ENCODE measurements around the gene SLC39A11. TPM values are rescaled to one million over a fixed set of nuclear protein-coding genes. Genes with fewer than 3 reads are reported as not detected.

Gene SLC39A11
- total and polyA plus RNA-seq, 2 of the 13 experiments (the other 11 are each of a cell fraction or from before 2014, with no cell fraction given): 17.2 to 31.5 TPM

GRCh38 chr17:72631949-72632684, 460.4 kb downstream of the SLC39A11 start (continued):
- TF ChIP-seq ZNF839 (CRISPR knock-in tag; IDR thresholded peaks at IDR 0.05; ENCODE audit: borderline replicate concordance) (no peak; the same call in 1 of the 2 replicates), ZNF800 (CRISPR knock-in tag; IDR thresholded peaks at IDR 0.05) (no peak), NR2F1 (CRISPR knock-in tag; IDR thresholded peaks at IDR 0.05) (peak; percentile 74 to 93), ZNF644 (CRISPR knock-in tag; IDR thresholded peaks at IDR 0.05; ENCODE audit: low read depth) (peak; percentile 94), PHF20 (CRISPR knock-in tag; IDR thresholded peaks at IDR 0.05) (0 out of 2 replicates have a peak, but pooled peaks have one; percentile 20), HOXD1 (CRISPR knock-in tag; IDR thresholded peaks at IDR 0.05) (peak; percentile 95), ZSCAN5A (CRISPR knock-in tag; IDR thresholded peaks at IDR 0.05; ENCODE audit: borderline replicate concordance) (no peak), ZNF773 (CRISPR knock-in tag; IDR thresholded peaks at IDR 0.05; ENCODE audit: borderline replicate concordance) (no peak), ZNF232 (CRISPR knock-in tag; IDR thresholded peaks at IDR 0.05; ENCODE audit: borderline replicate concordance) (no peak), TBX3 (IDR thresholded peaks at IDR 0.05; ENCODE audit: borderline replicate concordance) (peak; percentile 90), ZNF589 (CRISPR knock-in tag; conservative IDR thresholded peaks at IDR 0.05) (no peak), MIER2 (CRISPR knock-in tag; IDR thresholded peaks at IDR 0.05) (peak; percentile 90), RAD21 (CRISPR knock-in tag; IDR thresholded peaks at IDR 0.05) (no peak; the same call in 1 of the 2 replicates), KLF15 (CRISPR knock-in tag; IDR thresholded peaks at IDR 0.05; ENCODE audit: borderline replicate concordance) (no peak), FOXC1 (CRISPR knock-in tag; IDR thresholded peaks at IDR 0.05; ENCODE audit: borderline replicate concordance) (0 out of 2 replicates have a peak, but pooled peaks have one; percentile 54), ZNF766 (CRISPR knock-in tag; IDR thresholded peaks at IDR 0.05; ENCODE audit: borderline replicate concordance) (no peak), GATAD1 (CRISPR knock-in tag; IDR thresholded peaks at IDR 0.05) (peak; percentile 80), ZNF619 (CRISPR knock-in tag; IDR thresholded peaks at IDR 0.05) (no peak), ZBTB3 (CRISPR knock-in tag; IDR thresholded peaks at IDR 0.05; ENCODE audit: borderline replicate concordance, low read depth) (no peak; the same call in 1 of the 2 replicates), NFKB2 (CRISPR knock-in tag; IDR thresholded peaks at IDR 0.05; ENCODE audit: borderline replicate concordance) (peak; percentile 77; the same call in 1 of the 2 replicates), ZXDC (CRISPR knock-in tag; IDR thresholded peaks at IDR 0.05) (peak; percentile 87; the same call in 1 of the 2 replicates), FLYWCH1 (CRISPR knock-in tag; IDR thresholded peaks at IDR 0.05) (no peak), ZNF17 (CRISPR knock-in tag; IDR thresholded peaks at IDR 0.05) (no peak), ELF1 (CRISPR knock-in tag; IDR thresholded peaks at IDR 0.05) (peak; percentile 78), U2AF2 (IDR thresholded peaks at IDR 0.05; ENCODE audit: low read depth, low read length) (no peak)

All from HepG2 (cell line).